K562 (cell line): Measurements from ENCODE around the gene ZBTB16.

Source experiments
- FOXK2 ChIP-seq, 2 experiments: fragments of 450-650 bp; IDR thresholded peaks in 1 of 2; conservative IDR thresholded peaks in 1 of 2; 2 replicates each; pipeline ENCODE4 v1.6.1; 2016; ENCODE audit warnings: low read depth in 2 of 2, mild to moderate bottlenecking in 1 of 2
- GTF2F1 ChIP-seq: IDR thresholded peaks from 2 replicates; pipeline ENCODE4 v1.6.1; 2011; ENCODE audit warnings: low read depth, low read length, improper control_type of control experiment
- POLR2A ChIP-seq: fragments of 450-650 bp; conservative IDR thresholded peaks from 2 replicates; pipeline ENCODE4 v1.6.1; 2016
- TAF1 ChIP-seq: IDR thresholded peaks from 2 replicates; pipeline ENCODE4 v1.6.1; 2011; ENCODE audit warnings: mild to moderate bottlenecking, low read length, moderate library complexity; ENCODE audit not compliant: insufficient read depth, control insufficient read depth, severe bottlenecking; ENCODE audit errors: extremely low read depth
- ZNF197 ChIP-seq: fragments of 200-800 bp; sonication (Bioruptor generic); IDR thresholded peaks from 2 replicates; pipeline ENCODE4 v1.6.1; 2016; ENCODE audit warnings: low read depth, missing genetic modification characterization, missing compliant biosample characterization
- ZNF224 ChIP-seq: sonication (generic); formaldehyde crosslinking; IDR thresholded peaks from 2 replicates; pipeline ENCODE4 v1.8.0; 2022; ENCODE audit warnings: mild to moderate bottlenecking, missing genetic modification reagents
- ZNF232 ChIP-seq: sonication (generic); formaldehyde crosslinking; IDR thresholded peaks from 2 replicates; pipeline ENCODE4 v1.8.0; 2022; ENCODE audit warnings: mild to moderate bottlenecking, missing genetic modification reagents
- ZNF740 ChIP-seq, 3 experiments: fragments of 200-800 bp in 1 of 3; sonication (Bioruptor generic) in 1 of 3; sonication (generic) in 1 of 3; formaldehyde crosslinking in 1 of 3; IDR thresholded peaks; 2 replicates each; pipeline versions ENCODE4 v1.6.1 to v1.8.0; 2016 to 2022; ENCODE audit warnings: mild to moderate bottlenecking in 2 of 3, missing compliant biosample characterization in 2 of 3, missing genetic modification characterization in 2 of 3, missing genetic modification reagents in 1 of 3

- TF ChIP-seq ZNF224 (CRISPR knock-in tag) (no peak), TAF1 (no peak), ZNF197 (CRISPR knock-in tag) (no peak), ZNF232 (no peak), GTF2F1 (no peak), FOXK2 (conservative IDR thresholded peaks at IDR 0.05 in 1 of 2, IDR thresholded peaks at IDR 0.05 in 1 of 2; ENCODE audit: low read depth in 2 of 2) (no peak), ZNF740 (CRISPR knock-in tag; IDR thresholded peaks at IDR 0.05) (no peak), ZNF740 (tag; IDR thresholded peaks at IDR 0.05) (no peak), POLR2A (no peak)
Measured at GRCh38 chr11:114105611-114106010, 46.1 kb downstream of the ZBTB16 start.
